Activated B cell treated with CpG ODN at 0.5 μM for 24 hours (primary cell): ENCODE measurements around the gene PTRH1. TPM values are rescaled to one million over a fixed set of nuclear protein-coding genes. Genes with fewer than 3 reads are reported as not detected.

ENCODE experiments used
- ATAC-seq: fragments of 200-7000 bp; cut with Tn5 transposase; one replicate; pipeline ENCODE4 v1.10.0; 2021; ENCODE audit warnings: low read depth, mild to moderate bottlenecking, moderate library complexity
- CTCF ChIA-PET: fragments of 350-600 bp; sonication (Branson Sonifier 250); formaldehyde crosslinking; loops from one replicate; lab custom pipeline; 2021; ENCODE audit warnings: antibody characterized with exemption; lab: Charles Lee
- POLR2A ChIA-PET: fragments of 350-600 bp; sonication (Branson Sonifier 250); formaldehyde crosslinking; loops from one replicate; lab custom pipeline; 2021; ENCODE audit warnings: antibody characterized with exemption; lab: Charles Lee
- DNase-seq: peaks from one replicate; pipeline ENCODE4 v3.0.0; 2022
- H3K27ac Mint-ChIP-seq: one replicate; pipeline ENCODE4 v1.8.0; 2020; ENCODE audit warnings: mixed read lengths
- H3K27me3 Mint-ChIP-seq: one replicate; pipeline ENCODE4 v1.8.0; 2021; ENCODE audit warnings: mixed read lengths
- H3K36me3 Mint-ChIP-seq: one replicate; pipeline ENCODE4 v1.8.0; 2021; ENCODE audit warnings: low read depth, mixed read lengths
- H3K4me1 Mint-ChIP-seq: one replicate; pipeline ENCODE4 v1.8.0; 2021; ENCODE audit warnings: mixed read lengths
- H3K4me3 Mint-ChIP-seq: one replicate; pipeline ENCODE4 v1.8.0; 2020; ENCODE audit warnings: mild to moderate bottlenecking, mixed read lengths
- H3K9me3 Mint-ChIP-seq: one replicate; pipeline ENCODE4 v1.8.0; 2020; ENCODE audit warnings: mixed read lengths
- intact Hi-C: fragments of 100-400 bp; cut with micrococcal nuclease; formaldehyde crosslinking; loops from one replicate; pipeline ENCODE4 v1.15.1; 2024
- total RNA-seq: library from RNA; stranded (reverse); gene quantifications from 2 replicates; pipeline ENCODE4 v1.2.3, GENCODE V29; 2022
- TF ChIP-seq, protein P1 (sequence below): fragments of 200-600 bp; IDR thresholded peaks from one replicate; pipeline ENCODE4 v1.8.0; 2022; ENCODE audit warnings: antibody characterized with exemption, mild to moderate bottlenecking

The PTRH1 gene
- total RNA-seq, 1 donor from 2014 or later: 12.7 TPM

- CTCF ChIA-PET: no interaction called here
- POLR2A ChIA-PET: no interaction called here
- peaks cover 5% of the 10 kb centered on the region for H3K27me3 Mint-ChIP-seq
- no peak overlapping the region for H3K4me3 Mint-ChIP-seq
- no peak for DNase-seq
- TF ChIP-seq, protein P1, sequence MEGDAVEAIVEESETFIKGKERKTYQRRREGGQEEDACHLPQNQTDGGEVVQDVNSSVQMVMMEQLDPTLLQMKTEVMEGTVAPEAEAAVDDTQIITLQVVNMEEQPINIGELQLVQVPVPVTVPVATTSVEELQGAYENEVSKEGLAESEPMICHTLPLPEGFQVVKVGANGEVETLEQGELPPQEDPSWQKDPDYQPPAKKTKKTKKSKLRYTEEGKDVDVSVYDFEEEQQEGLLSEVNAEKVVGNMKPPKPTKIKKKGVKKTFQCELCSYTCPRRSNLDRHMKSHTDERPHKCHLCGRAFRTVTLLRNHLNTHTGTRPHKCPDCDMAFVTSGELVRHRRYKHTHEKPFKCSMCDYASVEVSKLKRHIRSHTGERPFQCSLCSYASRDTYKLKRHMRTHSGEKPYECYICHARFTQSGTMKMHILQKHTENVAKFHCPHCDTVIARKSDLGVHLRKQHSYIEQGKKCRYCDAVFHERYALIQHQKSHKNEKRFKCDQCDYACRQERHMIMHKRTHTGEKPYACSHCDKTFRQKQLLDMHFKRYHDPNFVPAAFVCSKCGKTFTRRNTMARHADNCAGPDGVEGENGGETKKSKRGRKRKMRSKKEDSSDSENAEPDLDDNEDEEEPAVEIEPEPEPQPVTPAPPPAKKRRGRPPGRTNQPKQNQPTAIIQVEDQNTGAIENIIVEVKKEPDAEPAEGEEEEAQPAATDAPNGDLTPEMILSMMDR: no peak
- H3K9me3 Mint-ChIP-seq: no peaks in the 10 kb centered on the region
- no peak overlapping the region for H3K27ac Mint-ChIP-seq
- H3K36me3 Mint-ChIP-seq: no peaks in the 10 kb centered on the region
- intact Hi-C loops: no loop called here
- ATAC-seq: no peak
- H3K4me1 Mint-ChIP-seq: peaks cover 2% of the 10 kb centered on the region
Observed at GRCh38 chr9:127721391-127721821, 5.9 kb upstream of the PTRH1 start.

- no peak for DNase-seq
- Mint-ChIP-seq H3K27me3 (peaks cover 5% of the 10 kb centered on the region), H3K4me3 (no peak overlapping the region), H3K9me3 (no peaks in the 10 kb centered on the region), H3K36me3 (no peaks in the 10 kb centered on the region), H3K4me1 (peaks cover 8% of the 10 kb centered on the region), H3K27ac (no peak overlapping the region)
- intact Hi-C loops: no loop called here
- ChIA-PET POLR2A (no interaction called here), CTCF (no interaction called here)
- TF ChIP-seq, protein P1: no peak
- no peak for ATAC-seq
Observed at GRCh38 chr9:127720865-127721227, 5.4 kb upstream of the PTRH1 start.

GRCh38 chr9:127720031-127720864 is 4.8 kb upstream of the PTRH1 start:
- H3K36me3 Mint-ChIP-seq: peaks cover 3% of the 10 kb centered on the region
- H3K27ac Mint-ChIP-seq: no peak overlapping the region
- H3K27me3 Mint-ChIP-seq: peaks cover 5% of the 10 kb centered on the region
- TF ChIP-seq, protein P1: no peak
- CTCF ChIA-PET: no interaction called here
- H3K4me1 Mint-ChIP-seq: peaks cover 11% of the 10 kb centered on the region
- POLR2A ChIA-PET: no interaction called here
- no peak for DNase-seq
- no peak overlapping the region for H3K4me3 Mint-ChIP-seq
- ATAC-seq: no peak
- intact Hi-C loops: no loop called here
- H3K9me3 Mint-ChIP-seq: no peaks in the 10 kb centered on the region

DNA sequence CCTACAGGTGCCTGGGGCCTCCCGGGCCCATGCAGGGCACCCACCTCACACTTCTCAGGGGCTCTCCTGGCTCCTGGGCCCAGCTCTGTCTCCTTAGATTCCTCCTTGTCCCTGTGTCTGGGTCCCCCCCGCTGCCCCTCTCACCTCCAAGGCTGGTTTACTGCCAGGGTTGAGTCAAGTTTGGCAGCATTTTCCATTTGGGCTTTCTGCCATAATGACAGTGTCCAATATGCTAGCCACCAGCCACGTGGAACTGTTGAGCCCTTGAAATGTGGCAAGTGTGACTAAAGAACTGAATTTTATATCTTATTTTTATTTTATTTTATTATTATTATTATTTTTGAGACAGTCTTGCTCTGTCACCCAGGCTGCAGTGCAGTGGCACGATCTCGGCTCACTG is 2.3 kb upstream of the PTRH1 start:
- TF ChIP-seq, protein P1: no peak
- no peaks in the 10 kb centered on the region for H3K9me3 Mint-ChIP-seq
- H3K36me3 Mint-ChIP-seq: peaks cover 3% of the 10 kb centered on the region
- ATAC-seq (no peak), DNase-seq (no peak)
- H3K4me1 Mint-ChIP-seq: peaks cover 15% of the 10 kb centered on the region
- H3K27me3 Mint-ChIP-seq: no peaks in the 10 kb centered on the region
- no peak overlapping the region for H3K27ac Mint-ChIP-seq
- ChIA-PET CTCF (interaction anchor here (0.7 kb wide), 1 partner anchor 438 kb away, joined by 3 read pairs; no protein-coding TSS in a partner anchor), POLR2A (no interaction called here)
- H3K4me3 Mint-ChIP-seq: no peak overlapping the region
- intact Hi-C loops: no loop called here

DNA sequence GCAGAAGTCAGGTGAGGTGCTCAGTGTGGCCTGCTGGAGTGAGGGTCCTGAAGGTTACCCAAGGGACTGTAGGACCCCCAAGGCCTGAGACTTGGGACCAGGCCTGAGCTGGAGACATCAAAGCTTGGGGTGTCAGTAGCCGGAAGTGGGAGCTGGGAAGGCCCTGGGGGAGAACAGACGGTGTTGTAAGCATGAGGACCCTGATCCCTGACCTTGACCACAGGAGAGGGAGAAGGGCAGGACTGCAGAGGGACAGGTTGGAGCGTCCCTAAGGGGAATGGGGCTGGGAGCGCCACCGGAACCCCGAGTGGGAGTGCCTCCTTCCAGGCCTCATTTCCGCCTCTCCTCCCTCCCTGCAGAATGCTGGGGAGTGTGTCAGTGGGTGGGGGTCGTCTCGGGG is 949 bp upstream of the PTRH1 start:
- Mint-ChIP-seq H3K4me3 (peak overlapping the region; percentile 100), H3K27me3 (no peaks in the 10 kb centered on the region), H3K27ac (peak overlapping the region; percentile 92), H3K36me3 (peaks cover 3% of the 10 kb centered on the region), H3K9me3 (no peaks in the 10 kb centered on the region), H3K4me1 (peaks cover 15% of the 10 kb centered on the region)
- DNase-seq (no peak), ATAC-seq (no peak)
- intact Hi-C loops: no loop called here
- ChIA-PET CTCF (interaction anchor here (0.5 to 2.0 kb wide), 3 partner anchors 18 to 153 kb away, joined by 3 to 9 read pairs (median 5); partner anchors contain the start of gene TOR2A), POLR2A (interaction anchor here (0.6 to 1.3 kb wide), 5 partner anchors 19 to 201 kb away, joined by 3 to 13 read pairs (median 5); partner anchors contain the start of genes SH2D3C, ST6GALNAC4 and TOR2A)
- TF ChIP-seq, protein P1: no peak
